GM23248 (cell line): ENCODE results near the gene MTUS2. TPM values are rescaled to one million over a fixed set of nuclear protein-coding genes. Genes with fewer than 3 reads are reported as not detected.

Experiments
- DNase-seq: peaks from one replicate; pipeline ENCODE4 v3.0.0-alpha.2; 2015
- H2AFZ ChIP-seq: fragments of 200-600 bp; sonication (generic); 2 replicates; pipeline ENCODE4 v1.6.1; 2016; ENCODE audit warnings: antibody characterized with exemption
- H3F3A ChIP-seq: fragments of 200-600 bp; sonication (generic); 2 replicates; pipeline ENCODE4 v1.6.1; 2016; ENCODE audit warnings: mild to moderate bottlenecking, antibody characterized with exemption, mixed run types; ENCODE audit not compliant: insufficient read depth
- H3K27ac ChIP-seq: fragments of 200-600 bp; sonication (generic); 2 replicates; pipeline ENCODE4 v1.5.1; 2016; ENCODE audit warnings: mild to moderate bottlenecking
- H3K27me3 ChIP-seq: fragments of 200-600 bp; sonication (generic); replicated peaks from 2 replicates; pipeline ENCODE4 v1.6.1; 2016; ENCODE audit warnings: mild to moderate bottlenecking; ENCODE audit not compliant: insufficient read depth
- H3K36me3 ChIP-seq: fragments of 200-600 bp; sonication (generic); 2 replicates; pipeline ENCODE4 v1.6.1; 2016; ENCODE audit warnings: low read depth, mild to moderate bottlenecking
- H3K4me1 ChIP-seq: fragments of 200-600 bp; sonication (generic); 2 replicates; pipeline ENCODE4 v1.6.1; 2016; ENCODE audit warnings: mild to moderate bottlenecking; ENCODE audit not compliant: insufficient read depth
- H3K4me2 ChIP-seq: fragments of 200-600 bp; sonication (generic); one replicate; pipeline ENCODE4 v1.6.1; 2016; ENCODE audit warnings: mild to moderate bottlenecking; ENCODE audit not compliant: unreplicated experiment
- H3K4me3 ChIP-seq: fragments of 200-600 bp; sonication (generic); 2 replicates; pipeline ENCODE4 v1.5.1; 2016; ENCODE audit warnings: mild to moderate bottlenecking
- H3K79me2 ChIP-seq: fragments of 200-600 bp; sonication (generic); 2 replicates; pipeline ENCODE4 v1.6.1; 2016; ENCODE audit warnings: mild to moderate bottlenecking; ENCODE audit not compliant: insufficient read depth
- H3K9ac ChIP-seq: fragments of 200-600 bp; sonication (generic); 2 replicates; pipeline ENCODE4 v1.6.1; 2016; ENCODE audit warnings: mild to moderate bottlenecking
- H3K9me2 ChIP-seq: fragments of 200-600 bp; sonication (generic); 2 replicates; pipeline ENCODE4 v1.6.1; 2016; ENCODE audit warnings: mixed run types, mild to moderate bottlenecking, moderate library complexity; ENCODE audit not compliant: insufficient read depth
- H3K9me3 ChIP-seq: fragments of 200-600 bp; sonication (generic); one replicate; pipeline ENCODE4 v1.6.1; 2017; ENCODE audit warnings: low read depth
- H4K20me1 ChIP-seq: fragments of 200-600 bp; sonication (generic); 2 replicates; pipeline ENCODE4 v1.6.0; 2016; ENCODE audit not compliant: insufficient read depth
- EZH2 ChIP-seq: fragments of 200-600 bp; sonication (generic); IDR thresholded peaks from 2 replicates; pipeline ENCODE4 v1.6.1; 2018; ENCODE audit warnings: antibody characterized with exemption, mild to moderate bottlenecking; ENCODE audit not compliant: insufficient read depth, poor library complexity, severe bottlenecking
- EZH2phosphoT487 ChIP-seq: fragments of 200-600 bp; sonication (generic); IDR thresholded peaks from 2 replicates; pipeline ENCODE4 v1.6.1; 2018; ENCODE audit warnings: antibody characterized with exemption, moderate library complexity, mild to moderate bottlenecking, low read depth; ENCODE audit not compliant: insufficient read depth
- WGBS, 2 experiments: methylation state at CpG; one replicate each; pipeline ENCODE4 v1.1.6; 2015 to 2017; ENCODE audit warnings: low lambda C conversion rate in 2 of 2, low coverage in 1 of 2; ENCODE audit errors: missing lambda C conversion rate in 2 of 2; 5-methylcytosine and 5-hydroxymethylcytosine counted together
- in situ Hi-C: fragments of 300-500 bp; cut with MboI; formaldehyde crosslinking; loops from 2 replicates; pipeline ENCODE4 v1.15.0; 2020
- polyA plus RNA-seq: library from polyadenylated mRNA; unstranded; fragments of >200 nt; fragmentation: Nextera tagmentation; extraction: Ambion mirVana; gene quantifications from 2 replicates; pipeline ENCODE4 v1.2.1, GENCODE V29; 2016
- total RNA-seq: library from RNA; depleted of rRNA; stranded (reverse); fragments of >200 nt; shearing (Covaris generic); gene quantifications from 2 replicates; pipeline ENCODE4 v1.2.3, GENCODE V29; 2014

MTUS2 gene
- total and polyA plus RNA-seq, 2 experiments from 2014 or later = 0.43 to 0.74 TPM

GRCh38 chr13:29483211-29483610 is 663.1 kb downstream of the MTUS2 start:
- no peak for TF ChIP-seq EZH2phosphoT487
- no peaks in the 10 kb centered on the region for H3K27me3 ChIP-seq

GRCh38 chr13:29483623-29484022 is 663.5 kb downstream of the MTUS2 start:
- in situ Hi-C loops = no loop called here
- no peaks in the 10 kb centered on the region for H3K27me3 ChIP-seq

More at GRCh38 chr13:29483211-29483610, 663.1 kb downstream of the MTUS2 start:
- H3K9ac ChIP-seq = no peak overlapping the region
- DNase-seq = no peak
- no peak overlapping the region for H2AFZ ChIP-seq
- no peak overlapping the region for H3K27ac ChIP-seq
- H3K9me3 ChIP-seq = no peaks in the 10 kb centered on the region
- H3K9me2 ChIP-seq = no peaks in the 10 kb centered on the region
- H4K20me1 ChIP-seq = no peaks in the 10 kb centered on the region
- no peaks in the 10 kb centered on the region for H3F3A ChIP-seq
- 84 to 90% methylated on average over 13 to 15 of the region's 15 CpGs for WGBS, 2 experiments
- no peaks in the 10 kb centered on the region for H3K36me3 ChIP-seq
- in situ Hi-C loops = no loop called here
- no peaks in the 10 kb centered on the region for H3K79me2 ChIP-seq
- H3K4me3 ChIP-seq = no peak overlapping the region
- H3K4me2 ChIP-seq = no peak overlapping the region
- H3K4me1 ChIP-seq = no peaks in the 10 kb centered on the region

GRCh38 chr13:29484236-29484635 is 664.1 kb downstream of the MTUS2 start:
- H3K27ac ChIP-seq = no peak overlapping the region
- TF ChIP-seq EZH2 = no peak
- TF ChIP-seq EZH2phosphoT487 = no peak

More at GRCh38 chr13:29483623-29484022, 663.5 kb downstream of the MTUS2 start:
- Histone ChIP-seq H4K20me1 (no peaks in the 10 kb centered on the region), H2AFZ (no peak overlapping the region), H3K4me1 (no peaks in the 10 kb centered on the region), H3K9ac (no peak overlapping the region), H3K79me2 (no peaks in the 10 kb centered on the region), H3K9me2 (no peaks in the 10 kb centered on the region), H3F3A (no peaks in the 10 kb centered on the region), H3K9me3 (no peaks in the 10 kb centered on the region), H3K4me3 (no peak overlapping the region), H3K4me2 (no peak overlapping the region), H3K27ac (no peak overlapping the region), H3K36me3 (no peaks in the 10 kb centered on the region)
- 76 to 97% methylated on average over 2 to 4 of the region's 4 CpGs for WGBS, 2 experiments
- TF ChIP-seq EZH2 (no peak), EZH2phosphoT487 (no peak)
- DNase-seq = no peak

GRCh38 chr13:29484796-29485195 is 664.7 kb downstream of the MTUS2 start:
- no peak overlapping the region for H3K4me2 ChIP-seq
- WGBS, 2 experiments = 78% methylated on average over 7 of the region's 7 CpGs
- in situ Hi-C loops = no loop called here

More at GRCh38 chr13:29484236-29484635, 664.1 kb downstream of the MTUS2 start:
- no peaks in the 10 kb centered on the region for H3K9me3 ChIP-seq
- H3K27me3 ChIP-seq = no peaks in the 10 kb centered on the region
- no peaks in the 10 kb centered on the region for H3K36me3 ChIP-seq
- no peaks in the 10 kb centered on the region for H3K9me2 ChIP-seq
- no peaks in the 10 kb centered on the region for H4K20me1 ChIP-seq
- WGBS, 2 experiments = 75 to 76% methylated on average over 7 of the region's 7 CpGs
- no peaks in the 10 kb centered on the region for H3K79me2 ChIP-seq
- H3F3A ChIP-seq = no peaks in the 10 kb centered on the region
- no peak overlapping the region for H3K4me3 ChIP-seq
- no peak for DNase-seq
- no peaks in the 10 kb centered on the region for H3K4me1 ChIP-seq
- H2AFZ ChIP-seq = no peak overlapping the region
- in situ Hi-C loops = no loop called here
- H3K9ac ChIP-seq = no peak overlapping the region
- H3K4me2 ChIP-seq = no peak overlapping the region

GRCh38 chr13:29486551-29486950 is 666.4 kb downstream of the MTUS2 start:
- H3K9me3 ChIP-seq = no peaks in the 10 kb centered on the region
- no peak overlapping the region for H3K4me3 ChIP-seq
- no peak overlapping the region for H3K9ac ChIP-seq
- no peaks in the 10 kb centered on the region for H4K20me1 ChIP-seq
- H3K4me1 ChIP-seq = no peaks in the 10 kb centered on the region
- H3F3A ChIP-seq = no peaks in the 10 kb centered on the region
- TF ChIP-seq EZH2phosphoT487 (no peak), EZH2 (no peak)
- in situ Hi-C loops = no loop called here
- no peaks in the 10 kb centered on the region for H3K79me2 ChIP-seq
- H3K36me3 ChIP-seq = no peaks in the 10 kb centered on the region
- H3K27me3 ChIP-seq = no peaks in the 10 kb centered on the region
- no peak overlapping the region for H3K27ac ChIP-seq
- WGBS, 2 experiments = 51 to 52% methylated on average over 3 of the region's 3 CpGs
- H3K4me2 ChIP-seq = no peak overlapping the region
- no peak for DNase-seq
- H2AFZ ChIP-seq = no peak overlapping the region
- H3K9me2 ChIP-seq = no peaks in the 10 kb centered on the region

More at GRCh38 chr13:29484796-29485195, 664.7 kb downstream of the MTUS2 start:
- Histone ChIP-seq H2AFZ (no peak overlapping the region), H3K27me3 (no peaks in the 10 kb centered on the region), H3K9me2 (no peaks in the 10 kb centered on the region), H3K4me3 (no peak overlapping the region), H3F3A (no peaks in the 10 kb centered on the region), H3K4me1 (no peaks in the 10 kb centered on the region), H3K79me2 (no peaks in the 10 kb centered on the region), H3K9me3 (no peaks in the 10 kb centered on the region), H4K20me1 (no peaks in the 10 kb centered on the region), H3K9ac (no peak overlapping the region), H3K36me3 (no peaks in the 10 kb centered on the region), H3K27ac (no peak overlapping the region)
- DNase-seq = no peak
- TF ChIP-seq EZH2phosphoT487 (no peak), EZH2 (no peak)
